B cell (primary cell): Measurements from ENCODE around the gene TRMU.

Experiments
- EZH2 ChIP-seq: IDR thresholded peaks from 2 replicates; pipeline ENCODE4 v1.6.1; 2012; ENCODE audit warnings: borderline replicate concordance, low read depth, mild to moderate bottlenecking, moderate library complexity, low read length; ENCODE audit not compliant: insufficient read depth, poor library complexity, severe bottlenecking
- TF ChIP-seq, protein P1 (sequence below): fragments of 200-600 bp; IDR thresholded peaks from one replicate; pipeline ENCODE4 v1.8.0; 2022; ENCODE audit warnings: antibody characterized with exemption, mild to moderate bottlenecking

DNA sequence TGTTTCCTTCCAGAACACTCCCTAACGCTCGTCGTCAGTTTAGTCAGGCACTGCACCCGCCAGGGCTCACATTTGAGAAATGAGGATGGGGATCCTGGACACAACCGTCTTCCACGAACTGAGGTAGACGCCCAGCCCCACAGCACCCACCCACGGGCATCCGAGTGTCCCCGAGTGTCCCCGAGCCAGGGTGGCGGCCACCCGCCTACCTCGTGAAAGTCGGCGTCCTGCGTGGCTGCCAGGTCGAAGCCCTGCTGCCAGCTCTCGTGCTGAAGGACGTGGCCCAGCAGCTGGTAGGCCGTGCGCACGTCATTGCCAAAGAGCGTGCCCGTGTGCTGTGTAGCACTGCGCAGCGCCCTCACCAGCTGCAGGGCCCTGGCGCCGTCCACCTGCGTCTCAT is 53.6 kb downstream of the TRMU start:
- TF ChIP-seq, protein P1, sequence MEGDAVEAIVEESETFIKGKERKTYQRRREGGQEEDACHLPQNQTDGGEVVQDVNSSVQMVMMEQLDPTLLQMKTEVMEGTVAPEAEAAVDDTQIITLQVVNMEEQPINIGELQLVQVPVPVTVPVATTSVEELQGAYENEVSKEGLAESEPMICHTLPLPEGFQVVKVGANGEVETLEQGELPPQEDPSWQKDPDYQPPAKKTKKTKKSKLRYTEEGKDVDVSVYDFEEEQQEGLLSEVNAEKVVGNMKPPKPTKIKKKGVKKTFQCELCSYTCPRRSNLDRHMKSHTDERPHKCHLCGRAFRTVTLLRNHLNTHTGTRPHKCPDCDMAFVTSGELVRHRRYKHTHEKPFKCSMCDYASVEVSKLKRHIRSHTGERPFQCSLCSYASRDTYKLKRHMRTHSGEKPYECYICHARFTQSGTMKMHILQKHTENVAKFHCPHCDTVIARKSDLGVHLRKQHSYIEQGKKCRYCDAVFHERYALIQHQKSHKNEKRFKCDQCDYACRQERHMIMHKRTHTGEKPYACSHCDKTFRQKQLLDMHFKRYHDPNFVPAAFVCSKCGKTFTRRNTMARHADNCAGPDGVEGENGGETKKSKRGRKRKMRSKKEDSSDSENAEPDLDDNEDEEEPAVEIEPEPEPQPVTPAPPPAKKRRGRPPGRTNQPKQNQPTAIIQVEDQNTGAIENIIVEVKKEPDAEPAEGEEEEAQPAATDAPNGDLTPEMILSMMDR = no peak
- no peak for TF ChIP-seq EZH2
